ENCODE data around the gene STK40.

Gene STK40

GRCh38 chr1:36397378-36398230 lies 11.9 kb upstream of the STK40 start, which contains the start of gene LSM10:
Gene LSM10 (minus strand): TSS chr1:36397908. CDS start chr1:36394129, 3,779 bp downstream.
- peak; percentile 49 to 78 (median 70) for DNase-seq

DNA sequence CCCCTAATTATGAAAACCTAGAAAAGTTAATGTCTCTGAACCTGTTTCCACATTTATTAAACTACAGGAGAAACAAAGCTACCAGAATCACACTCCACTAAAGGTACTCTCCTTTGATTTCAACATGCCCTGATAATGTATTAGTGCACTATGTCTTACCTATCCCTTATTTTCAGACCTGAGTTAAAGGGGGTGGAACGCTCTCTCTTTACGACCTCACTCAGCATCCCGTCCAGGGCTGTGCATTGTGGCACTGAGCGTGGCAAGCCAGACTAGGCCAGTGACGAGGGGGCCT lies 11.3 kb upstream of the STK40 start:
- DNase-seq = peak in 1 of 4 experiments; percentile 8

DNA sequence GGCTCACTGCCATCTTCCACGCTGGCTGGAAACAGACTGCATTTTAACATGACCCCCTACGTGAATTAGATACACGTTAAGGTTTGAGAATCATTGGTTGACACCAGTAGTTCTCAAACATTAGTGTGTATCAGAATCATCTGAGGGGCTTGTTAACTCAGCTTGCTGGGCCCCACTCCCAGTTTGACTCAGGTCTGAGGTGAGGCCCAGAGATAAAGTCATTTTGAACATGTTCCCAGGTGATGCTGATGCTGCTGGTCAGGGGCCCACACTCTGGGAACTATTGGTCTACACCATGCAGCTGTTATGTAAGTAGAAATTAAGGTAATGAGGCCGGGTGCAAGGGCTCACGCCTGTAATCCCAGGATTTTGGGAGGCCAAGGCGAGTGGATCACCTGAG lies 10.6 kb upstream of the STK40 start:
- no peak for DNase-seq

DNA sequence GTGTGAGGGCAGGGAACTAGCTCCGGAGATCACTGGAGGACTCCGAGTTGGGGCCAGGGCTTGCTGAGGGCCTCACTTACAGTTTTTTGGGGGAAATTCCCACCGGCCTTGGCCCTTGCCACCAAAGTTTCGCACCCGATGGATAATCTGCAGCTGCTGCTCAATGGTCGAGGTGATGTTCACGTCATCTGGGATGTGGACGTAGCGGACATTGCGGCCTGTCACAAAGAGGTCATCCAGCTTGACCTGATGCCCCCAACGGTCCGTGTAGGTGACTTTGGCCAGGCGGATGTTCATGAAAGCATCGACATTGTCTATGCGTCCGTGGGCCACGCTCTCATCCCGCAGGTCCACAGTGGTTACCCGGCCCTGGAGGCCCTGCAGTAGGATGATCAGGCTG lies 8.0 kb upstream of the STK40 start:
- DNase-seq = no peak

- DNase-seq = no peak
Observed at GRCh38 chr1:36392836-36393235, 7.1 kb upstream of the STK40 start.

DNA sequence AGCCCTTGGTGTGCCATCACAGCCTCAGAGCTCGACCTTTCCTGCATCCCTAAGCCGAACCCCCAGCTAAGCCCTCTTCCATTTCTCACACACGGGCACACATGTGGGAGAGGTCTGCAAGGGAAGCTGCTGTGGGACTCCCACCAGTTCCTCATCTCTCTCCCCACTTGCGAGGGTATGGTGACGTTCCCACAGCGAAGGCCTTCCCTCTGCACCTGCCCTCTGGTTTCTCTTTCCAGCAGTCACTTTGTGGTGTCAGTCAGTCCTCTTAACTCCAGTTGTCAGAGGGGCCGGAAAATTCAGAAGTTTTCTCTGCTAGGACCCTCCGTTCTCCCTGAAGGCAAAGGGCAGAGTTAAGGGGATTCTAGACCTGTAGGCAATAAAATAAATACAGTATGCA lies 5.5 kb upstream of the STK40 start:
- no peak for DNase-seq

DNA sequence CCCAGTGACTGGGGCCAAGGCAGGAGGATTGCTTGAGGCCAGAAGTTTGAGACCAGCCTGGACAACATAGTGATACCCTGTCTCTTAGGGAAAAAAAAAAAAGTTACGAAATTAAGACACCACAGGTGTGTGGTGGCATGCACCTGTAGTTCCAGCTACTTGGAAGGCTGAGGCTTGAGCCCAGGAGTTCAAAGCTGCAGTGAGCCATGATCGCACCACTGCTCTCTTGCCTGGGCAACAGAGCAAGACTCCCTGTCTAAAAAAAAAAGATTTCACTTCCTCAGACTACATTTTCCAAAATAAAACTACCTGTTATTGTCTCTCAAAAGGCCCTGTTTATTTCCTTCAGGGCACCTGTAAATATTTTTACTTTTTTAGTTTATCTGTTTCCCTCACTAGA lies 4.7 kb upstream of the STK40 start:
- no peak for DNase-seq

- DNase-seq = no peak
Observed at GRCh38 chr1:36389999-36390398, 4.3 kb upstream of the STK40 start.

- DNase-seq = no peak
Observed at GRCh38 chr1:36389261-36389660, 3.5 kb upstream of the STK40 start.

GRCh38 chr1:36387141-36387949 lies 1.6 kb upstream of the STK40 start:
- no peak for DNase-seq

GRCh38 chr1:36386265-36387140 lies 779 bp upstream of the STK40 start:
- DNase-seq = peak; percentile 56 to 66 (median 62)

- no peak for DNase-seq
Observed at GRCh38 chr1:36384542-36385409, 948 bp downstream of the STK40 start.

DNA sequence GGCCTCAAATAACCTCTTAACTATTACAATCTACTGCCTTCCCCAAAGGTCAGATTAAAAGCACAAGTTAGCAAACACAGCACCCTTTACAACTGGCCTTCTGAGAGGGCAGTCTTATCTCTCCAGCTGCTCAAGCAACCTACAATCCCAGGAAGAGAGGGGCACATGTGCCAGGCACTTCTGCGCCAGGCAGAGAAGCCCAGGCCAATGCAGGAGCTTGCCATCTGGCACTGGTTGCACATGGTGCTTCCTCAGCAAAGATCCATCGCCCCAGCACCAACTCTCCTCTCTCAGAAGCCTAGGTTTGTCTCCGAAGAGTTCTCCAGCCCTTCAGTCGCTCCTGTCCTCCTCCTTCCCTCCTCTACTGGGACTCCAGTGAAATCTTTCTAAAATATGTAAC lies 2.5 kb downstream of the STK40 start:
- no peak for DNase-seq

GRCh38 chr1:36382669-36383068 lies 3.1 kb downstream of the STK40 start:
- DNase-seq = no peak

DNA sequence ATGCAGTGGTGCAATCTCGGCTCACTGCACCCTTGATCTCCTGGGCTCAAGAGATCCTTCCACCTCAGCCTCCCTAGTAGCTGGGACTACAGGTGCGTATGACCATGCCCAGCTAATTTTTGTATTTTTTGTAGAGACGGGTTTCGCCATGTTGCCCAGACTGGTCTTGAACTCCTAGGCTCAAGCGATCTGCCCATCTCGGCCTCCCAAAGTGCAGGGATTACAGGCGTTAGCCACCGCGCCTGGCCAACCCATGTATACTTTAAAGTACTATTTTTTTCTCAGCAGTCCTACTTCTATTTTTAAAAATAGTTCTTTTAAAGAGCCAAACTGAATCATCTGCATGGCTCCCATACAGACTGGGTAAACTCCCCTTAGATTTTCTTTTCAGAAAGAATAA lies 3.5 kb downstream of the STK40 start:
- DNase-seq = no peak

GRCh38 chr1:36381405-36381804 lies 4.3 kb downstream of the STK40 start:
- DNase-seq = no peak

- DNase-seq = no peak
Observed at GRCh38 chr1:36380782-36381181, 4.9 kb downstream of the STK40 start.

- no peak for DNase-seq
Observed at GRCh38 chr1:36380143-36380619, 5.5 kb downstream of the STK40 start.

- no peak for DNase-seq
Observed at GRCh38 chr1:36377791-36378492, 7.8 kb downstream of the STK40 start.

DNA sequence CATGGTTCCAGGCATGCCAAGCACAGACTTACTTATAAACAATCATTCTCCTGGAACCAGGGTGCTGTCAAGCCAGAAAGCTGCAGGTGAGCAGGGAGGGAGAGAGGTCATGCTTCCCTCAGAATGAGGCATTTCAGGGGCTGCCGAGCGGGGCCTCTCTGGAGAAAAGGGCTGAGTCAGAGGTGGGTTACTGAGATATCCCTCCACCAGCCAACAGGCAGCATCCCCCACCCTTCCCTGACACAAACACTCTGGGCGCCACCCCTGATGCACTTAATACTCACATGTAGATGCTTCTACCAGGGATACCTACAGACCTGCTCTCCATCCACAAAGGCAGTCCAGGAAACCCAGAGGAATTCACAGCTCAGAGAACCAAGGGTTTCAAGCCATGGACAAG lies 13.1 kb downstream of the STK40 start:
- DNase-seq = no peak
